ENCODE data around the gene XXYLT1. TPM values are rescaled to one million over a fixed set of nuclear protein-coding genes. Genes with fewer than 3 reads are reported as not detected.

XXYLT1 gene
- total RNA-seq, 1 experiment from 2014 or later: 53.9 TPM

GRCh38 chr3:195160908-195161434 lies 110.0 kb downstream of the XXYLT1 start:
- peak overlapping the region; percentile 45 for H3K27ac ChIP-seq (ENCODE audit: low read depth, low read length, poor library complexity, severe bottlenecking)
- POLR2A ChIA-PET (ENCODE audit: low non-redundant PET): no interaction called here
- CTCF ChIA-PET: no interaction called here
- intact Hi-C loops (cut with micrococcal nuclease; ENCODE audit: unreplicated experiment): no loop called here
- no peak overlapping the region for H3K4me3 ChIP-seq (ENCODE audit: low read depth, low read length, poor library complexity, severe bottlenecking)
- DNase-seq (ENCODE audit: low spot score): no peak
- H3K4me1 ChIP-seq (ENCODE audit: insufficient read depth, low read length, poor library complexity, severe bottlenecking): peaks cover 19% of the 10 kb centered on the region
- no peak for TF ChIP-seq EZH2 (IDR thresholded peaks at IDR 0.05; ENCODE audit: borderline replicate concordance, low read depth, low read length, poor library complexity, severe bottlenecking)
- no peak for TF ChIP-seq CTCF (conservative IDR thresholded peaks at IDR 0.05; ENCODE audit: low read depth, low read length)
- peaks cover under 1% of the 10 kb centered on the region for H3K36me3 ChIP-seq (ENCODE audit: insufficient read depth, low read length, poor library complexity, severe bottlenecking)
- BruUV-seq (replicated peaks): no TSS peak
- no peaks in the 10 kb centered on the region for H3K27me3 ChIP-seq (replicated peaks; ENCODE audit: insufficient read depth, low read depth, low read length, poor library complexity)
- H3K9me3 ChIP-seq (ENCODE audit: low read depth, low read length, poor library complexity, severe bottlenecking): no peaks in the 10 kb centered on the region

- TF ChIP-seq EZH2 (IDR thresholded peaks at IDR 0.05; ENCODE audit: borderline replicate concordance, low read depth, low read length, poor library complexity, severe bottlenecking) (no peak), CTCF (conservative IDR thresholded peaks at IDR 0.05; ENCODE audit: low read depth, low read length) (no peak)
- intact Hi-C loops (cut with micrococcal nuclease; ENCODE audit: unreplicated experiment): no loop called here
- Histone ChIP-seq H3K36me3 (ENCODE audit: insufficient read depth, low read length, poor library complexity, severe bottlenecking) (peaks cover 5% of the 10 kb centered on the region), H3K4me1 (ENCODE audit: insufficient read depth, low read length, poor library complexity, severe bottlenecking) (peaks cover 25% of the 10 kb centered on the region), H3K4me3 (ENCODE audit: low read depth, low read length, poor library complexity, severe bottlenecking) (no peak overlapping the region), H3K27ac (ENCODE audit: low read depth, low read length, poor library complexity, severe bottlenecking) (peak overlapping the region; percentile 45), H3K27me3 (replicated peaks; ENCODE audit: insufficient read depth, low read depth, low read length, poor library complexity) (no peaks in the 10 kb centered on the region), H3K9me3 (ENCODE audit: low read depth, low read length, poor library complexity, severe bottlenecking) (no peaks in the 10 kb centered on the region)
- ChIA-PET POLR2A (ENCODE audit: low non-redundant PET) (no interaction called here), CTCF (no interaction called here)
- BruUV-seq (replicated peaks): no TSS peak
- no peak for DNase-seq (ENCODE audit: low spot score)
Observed at GRCh38 chr3:195160257-195160898, 110.6 kb downstream of the XXYLT1 start.

GRCh38 chr3:195159814-195160165 lies 111.2 kb downstream of the XXYLT1 start:
- DNase-seq (ENCODE audit: low spot score): no peak
- H3K9me3 ChIP-seq (ENCODE audit: low read depth, low read length, poor library complexity, severe bottlenecking): no peaks in the 10 kb centered on the region
- intact Hi-C loops (cut with micrococcal nuclease; ENCODE audit: unreplicated experiment): no loop called here
- peaks cover 5% of the 10 kb centered on the region for H3K36me3 ChIP-seq (ENCODE audit: insufficient read depth, low read length, poor library complexity, severe bottlenecking)
- CTCF ChIA-PET: no interaction called here
- no TSS peak for BruUV-seq (replicated peaks)
- H3K27ac ChIP-seq (ENCODE audit: low read depth, low read length, poor library complexity, severe bottlenecking): peak overlapping the region; percentile 45
- H3K4me1 ChIP-seq (ENCODE audit: insufficient read depth, low read length, poor library complexity, severe bottlenecking): peaks cover 31% of the 10 kb centered on the region
- TF ChIP-seq EZH2 (IDR thresholded peaks at IDR 0.05; ENCODE audit: borderline replicate concordance, low read depth, low read length, poor library complexity, severe bottlenecking): no peak
- no peak for TF ChIP-seq CTCF (conservative IDR thresholded peaks at IDR 0.05; ENCODE audit: low read depth, low read length)
- POLR2A ChIA-PET (ENCODE audit: low non-redundant PET): no interaction called here
- H3K27me3 ChIP-seq (replicated peaks; ENCODE audit: insufficient read depth, low read depth, low read length, poor library complexity): no peaks in the 10 kb centered on the region
- no peak overlapping the region for H3K4me3 ChIP-seq (ENCODE audit: low read depth, low read length, poor library complexity, severe bottlenecking)
